OCI-M2 (cell line): ENCODE measurements around the gene PET100.
A peak's percentile ranks its signal among the peaks of the same experiment; 100 is the strongest.

Experiments
- DNase-seq: peaks from one replicate; lab custom pipeline; 2025; ENCODE audit not compliant: unreplicated experiment; lab: John Stamatoyannopoulos, UW

Gene PET100

GRCh38 chr19:7650148-7650547 lies 20.6 kb downstream of the PET100 start:
- DNase-seq: no peak

- DNase-seq: no peak
Observed at GRCh38 chr19:7652061-7652641, 22.6 kb downstream of the PET100 start.

- no peak for DNase-seq
Observed at GRCh38 chr19:7654401-7654800, 24.8 kb downstream of the PET100 start.

- DNase-seq: no peak
Observed at GRCh38 chr19:7655581-7655980, 26.0 kb downstream of the PET100 start.

GRCh38 chr19:7657131-7657751 lies 27.6 kb downstream of the PET100 start:
- DNase-seq: no peak

GRCh38 chr19:7658219-7658686 lies 28.7 kb downstream of the PET100 start:
- DNase-seq: no peak

- DNase-seq: no peak
Observed at GRCh38 chr19:7661744-7662538, 32.3 kb downstream of the PET100 start.

- no peak for DNase-seq
Observed at GRCh38 chr19:7662657-7663056, 33.1 kb downstream of the PET100 start.

- DNase-seq: no peak
Observed at GRCh38 chr19:7663706-7664105, 34.1 kb downstream of the PET100 start.

- no peak for DNase-seq
Observed at GRCh38 chr19:7665076-7665475, 35.5 kb downstream of the PET100 start.

GRCh38 chr19:7668842-7669241 lies 39.2 kb downstream of the PET100 start, which contains the start of gene RETN:
TSS of gene RETN (plus strand) at chr19:7669049. CDS start at chr19:7669327, 278 bp downstream.
- DNase-seq: no peak

GRCh38 chr19:7669641-7670040 lies 40.0 kb downstream of the PET100 start:
- DNase-seq: no peak

GRCh38 chr19:7670150-7670783 lies 40.7 kb downstream of the PET100 start:
- no peak for DNase-seq

- no peak for DNase-seq
Observed at GRCh38 chr19:7670790-7671189, 41.2 kb downstream of the PET100 start.

- DNase-seq: no peak
Observed at GRCh38 chr19:7672522-7672921, 42.9 kb downstream of the PET100 start.

GRCh38 chr19:7674010-7675005 lies 44.7 kb downstream of the PET100 start:
- peak; percentile 7 for DNase-seq

GRCh38 chr19:7676376-7676775 lies 46.8 kb downstream of the PET100 start:
- no peak for DNase-seq

GRCh38 chr19:7676854-7677253 lies 47.3 kb downstream of the PET100 start, which contains the start of gene MCEMP1:
TSS of gene MCEMP1 (plus strand) at chr19:7677090. CDS start at chr19:7677121, 31 bp downstream.
- no peak for DNase-seq

GRCh38 chr19:7677669-7678311 lies 48.2 kb downstream of the PET100 start:
- DNase-seq: no peak
